H9 (cell line): ENCODE results near the gene RSPH3. TPM values are rescaled to one million over a fixed set of nuclear protein-coding genes. Genes with fewer than 3 reads are reported as not detected.
"Not testable (repeated sequence)": the region's sequence is repeated elsewhere in the genome, so short reads cannot be mapped to it uniquely, and the experiment has no call there.

ENCODE experiments used
- DNase-seq: peaks from one replicate; pipeline ENCODE4 v3.0.0-alpha.2; 2017
- H2AFZ ChIP-seq: one replicate; pipeline ENCODE4 v1.6.1; 2013; ENCODE audit warnings: mild to moderate bottlenecking, low read length, control low read depth, moderate library complexity
- H2AK5ac ChIP-seq: 2 replicates; pipeline ENCODE4 v1.6.1; 2013; ENCODE audit warnings: low read length, control low read depth, mixed read lengths; ENCODE audit not compliant: insufficient read length
- H2BK120ac ChIP-seq: one replicate; pipeline ENCODE4 v1.6.1; 2013; ENCODE audit warnings: low read depth, mild to moderate bottlenecking, low read length, control low read depth, inconsistent platforms; ENCODE audit not compliant: poor library complexity, severe bottlenecking
- H2BK12ac ChIP-seq: 2 replicates; pipeline ENCODE4 v1.6.1; 2013; ENCODE audit warnings: low read length, control low read depth, mixed read lengths, low read depth; ENCODE audit not compliant: insufficient read length
- H2BK15ac ChIP-seq: 2 replicates; pipeline ENCODE4 v1.6.1; 2013; ENCODE audit warnings: low read depth, low read length, control low read depth
- H2BK20ac ChIP-seq: one replicate; pipeline ENCODE4 v1.6.1; 2013; ENCODE audit warnings: low read depth, mild to moderate bottlenecking, low read length, control low read depth, inconsistent platforms; ENCODE audit not compliant: poor library complexity, severe bottlenecking
- H2BK5ac ChIP-seq: 2 replicates; pipeline ENCODE4 v1.6.1; 2013; ENCODE audit warnings: low read length, control low read depth, mixed read lengths; ENCODE audit not compliant: insufficient read length
- H3K14ac ChIP-seq: 2 replicates; pipeline ENCODE4 v1.6.1; 2013; ENCODE audit warnings: low read length, control low read depth; ENCODE audit not compliant: insufficient read depth
- H3K18ac ChIP-seq: 2 replicates; pipeline ENCODE4 v1.6.1; 2013; ENCODE audit warnings: low read depth, mild to moderate bottlenecking, mixed read lengths, low read length, control low read depth; ENCODE audit not compliant: insufficient read length
- H3K23ac ChIP-seq: 2 replicates; pipeline ENCODE4 v1.6.1; 2013; ENCODE audit warnings: low read length, control low read depth, mixed read lengths, low read depth; ENCODE audit not compliant: insufficient read length
- H3K23me2 ChIP-seq: 2 replicates; pipeline ENCODE4 v1.6.1; 2013; ENCODE audit warnings: low read depth, mild to moderate bottlenecking, mixed read lengths, low read length, control low read depth; ENCODE audit not compliant: insufficient read length, poor library complexity, severe bottlenecking
- H3K27ac ChIP-seq: 2 replicates; pipeline ENCODE4 v1.5.1; 2013; ENCODE audit warnings: low read length, control low read depth, mixed read lengths, low read depth; ENCODE audit not compliant: insufficient read length
- H3K27me3 ChIP-seq: 2 replicates; pipeline ENCODE4 v1.6.1; 2013; ENCODE audit warnings: low read length, control low read depth, inconsistent platforms; ENCODE audit not compliant: insufficient read depth
- H3K4ac ChIP-seq: 2 replicates; pipeline ENCODE4 v1.6.1; 2013; ENCODE audit warnings: low read depth, mild to moderate bottlenecking, control low read depth, inconsistent platforms, low read length, moderate library complexity
- H3K4me1 ChIP-seq: 2 replicates; pipeline ENCODE4 v1.6.1; 2013; ENCODE audit warnings: low read length, control low read depth, inconsistent platforms; ENCODE audit not compliant: insufficient read depth
- H3K4me2 ChIP-seq: 2 replicates; pipeline ENCODE4 v1.6.1; 2013; ENCODE audit warnings: low read length, control low read depth, mixed read lengths; ENCODE audit not compliant: insufficient read length, insufficient read depth
- H3K56ac ChIP-seq: 2 replicates; pipeline ENCODE4 v1.6.1; 2013; ENCODE audit warnings: low read depth, mild to moderate bottlenecking, mixed read lengths, low read length, control low read depth; ENCODE audit not compliant: insufficient read length
- H3K79me1 ChIP-seq: 2 replicates; pipeline ENCODE4 v1.6.1; 2013; ENCODE audit warnings: low read depth, mild to moderate bottlenecking, moderate library complexity, low read length, control low read depth, inconsistent platforms; ENCODE audit not compliant: insufficient read depth, poor library complexity, severe bottlenecking
- H3K79me2 ChIP-seq: 2 replicates; pipeline ENCODE4 v1.6.1; 2013; ENCODE audit warnings: low read length, control low read depth, inconsistent platforms; ENCODE audit not compliant: insufficient read depth
- H3K9ac ChIP-seq: 2 replicates; pipeline ENCODE4 v1.6.1; 2013; ENCODE audit warnings: low read length, control low read depth, mixed read lengths; ENCODE audit not compliant: insufficient read length; ENCODE audit errors: extremely low read depth
- H3K9me3 ChIP-seq: one replicate; pipeline ENCODE4 v1.6.1; 2013; ENCODE audit warnings: low read depth, low read length, inconsistent platforms; ENCODE audit not compliant: control insufficient read depth
- H3T11ph ChIP-seq: one replicate; pipeline ENCODE4 v1.6.1; 2013; ENCODE audit warnings: mild to moderate bottlenecking, low read length, control low read depth, inconsistent platforms
- H4K20me1 ChIP-seq: one replicate; pipeline ENCODE4 v1.6.1; 2013; ENCODE audit not compliant: control insufficient read depth, insufficient read length, insufficient read depth
- H4K5ac ChIP-seq: 2 replicates; pipeline ENCODE4 v1.6.1; 2013; ENCODE audit warnings: low read depth, mild to moderate bottlenecking, mixed read lengths, low read length, control low read depth; ENCODE audit not compliant: insufficient read length
- H4K8ac ChIP-seq: replicated peaks from 2 replicates; pipeline ENCODE4 v1.6.1; 2013; ENCODE audit warnings: low read length, control low read depth, mixed read lengths, low read depth; ENCODE audit not compliant: insufficient read length
- H4K91ac ChIP-seq: 2 replicates; pipeline ENCODE4 v1.6.1; 2013; ENCODE audit warnings: low read depth, mild to moderate bottlenecking, moderate library complexity, mixed read lengths, low read length, control low read depth; ENCODE audit not compliant: insufficient read length
- H3K27ac Mint-ChIP-seq, 3 experiments: 2 replicates in 2 of 3; 3 replicates in 1 of 3; pipeline ENCODE4 v1.8.0; 2020 to 2021; ENCODE audit warnings: mixed read lengths in 3 of 3, mild to moderate bottlenecking in 1 of 3, moderate library complexity in 1 of 3
- H3K27me3 Mint-ChIP-seq: 2 replicates; pipeline ENCODE4 v1.8.0; 2021; ENCODE audit warnings: low read depth, mild to moderate bottlenecking, moderate library complexity, mixed read lengths
- H3K36me3 Mint-ChIP-seq, 3 experiments: 2 replicates in 2 of 3; 3 replicates in 1 of 3; pipeline ENCODE4 v1.8.0; 2020 to 2021; ENCODE audit warnings: low read depth in 3 of 3, mixed read lengths in 3 of 3; ENCODE audit not compliant: insufficient read depth in 1 of 3
- H3K4me1 Mint-ChIP-seq, 2 experiments: 2 replicates each; pipeline ENCODE4 v1.8.0; 2020; ENCODE audit warnings: mixed read lengths in 2 of 2
- H3K4me3 Mint-ChIP-seq, 2 experiments: 2 replicates in 1 of 2; 3 replicates in 1 of 2; pipeline ENCODE4 v1.8.0; 2020 to 2021; ENCODE audit warnings: mild to moderate bottlenecking in 2 of 2, mixed read lengths in 2 of 2, moderate library complexity in 1 of 2
- H3K9me3 Mint-ChIP-seq, 2 experiments: 2 replicates in 1 of 2; 3 replicates in 1 of 2; pipeline ENCODE4 v1.8.0; 2020; ENCODE audit warnings: mild to moderate bottlenecking in 2 of 2, mixed read lengths in 2 of 2, moderate library complexity in 1 of 2
- CTCF ChIP-seq: fragments of 200-600 bp; sonication (generic); conservative IDR thresholded peaks from 3 replicates; pipeline ENCODE4 v1.8.0; 2021; ENCODE audit warnings: antibody characterized with exemption, mild to moderate bottlenecking
- whole genome bisulfite sequencing: extraction: QIAGEN DNeasy Blood & Tissue Kit; methylation state at CpG from one replicate; pipeline ENCODE4 v1.1.7; 2013; ENCODE audit warnings: missing lambda C conversion rate, low lambda C conversion rate, mixed read lengths; ENCODE audit not compliant: insufficient read length; ENCODE audit errors: extremely low coverage; 5-methylcytosine and 5-hydroxymethylcytosine counted together
- total RNA-seq: library from RNA; stranded (reverse); gene quantifications from 2 replicates; pipeline ENCODE4 v1.2.1, GENCODE V29; 2021

Gene RSPH3
- total RNA-seq, 1 experiment from 2014 or later, result 2.2 TPM

- no peak for TF ChIP-seq CTCF
- Histone ChIP-seq H3K14ac (no peak overlapping the region), H3K4ac (no peak overlapping the region), H2AFZ (no peak overlapping the region), H4K91ac (no peak overlapping the region), H3K23ac (no peak overlapping the region), H4K8ac (no peak overlapping the region), H2BK20ac (no peak overlapping the region), H2BK5ac (no peak overlapping the region), H4K5ac (no peak overlapping the region), H3K27ac (no peak overlapping the region), H3K23me2 (no peaks in the 10 kb centered on the region), H2AK5ac (no peak overlapping the region), H2BK12ac (no peak overlapping the region), H3T11ph (no peak overlapping the region), H4K20me1 (no peaks in the 10 kb centered on the region), H3K4me1 (no peaks in the 10 kb centered on the region), H3K9ac (no peak overlapping the region), H3K56ac (no peak overlapping the region), H3K79me2 (no peaks in the 10 kb centered on the region), H3K9me3 (no peaks in the 10 kb centered on the region), H2BK120ac (no peak overlapping the region), H3K4me2 (no peak overlapping the region), H2BK15ac (no peak overlapping the region), H3K18ac (no peak overlapping the region), H3K27me3 (no peaks in the 10 kb centered on the region), H3K79me1 (no peaks in the 10 kb centered on the region)
- Mint-ChIP-seq H3K36me3 (peaks cover 0 to 4% (median 0%) of the 10 kb centered on the region in 3 experiments; a peak in 1 of 7 replicates), H3K27ac (no peak overlapping the region), H3K4me1 (no peaks in the 10 kb centered on the region), H3K4me3 (no peak overlapping the region), H3K27me3 (no peaks in the 10 kb centered on the region), H3K9me3 (peaks cover 5 to 6% of the 10 kb centered on the region in 2 experiments)
- DNase-seq, result no peak
- WGBS, result no CpG with 5 or more reads among the region's 2 CpGs
Measured at GRCh38 chr6:159030168-159030567, 30.2 kb upstream of the RSPH3 start.

GRCh38 chr6:159025224-159025623, 25.2 kb upstream of the RSPH3 start:
- H3K27ac ChIP-seq, H3K4me3 Mint-ChIP-seq, H3K36me3 Mint-ChIP-seq, H2AK5ac ChIP-seq, H3K27me3 ChIP-seq, H2BK12ac ChIP-seq, H4K5ac ChIP-seq, H2BK15ac ChIP-seq, H3K4me2 ChIP-seq, H3K79me1 ChIP-seq, H3K4me1 Mint-ChIP-seq, H3K9ac ChIP-seq, H3K27me3 Mint-ChIP-seq, H4K20me1 ChIP-seq, H3T11ph ChIP-seq, H3K9me3 ChIP-seq, H3K56ac ChIP-seq, H4K91ac ChIP-seq, H2BK20ac ChIP-seq, H3K18ac ChIP-seq, H3K27ac Mint-ChIP-seq, H2AFZ ChIP-seq, H3K79me2 ChIP-seq, H2BK120ac ChIP-seq, H2BK5ac ChIP-seq, H3K4ac ChIP-seq, H3K14ac ChIP-seq, DNase-seq, H3K4me1 ChIP-seq, H4K8ac ChIP-seq, H3K23me2 ChIP-seq, H3K23ac ChIP-seq: not testable (repeated sequence)
- peaks cover 18 to 20% of the 10 kb centered on the region in 2 experiments for H3K9me3 Mint-ChIP-seq
- no CpG with 5 or more reads among the region's 1 CpG for WGBS
